A549 (cell line): ENCODE results near the gene SNTG2. TPM values are rescaled to one million over a fixed set of nuclear protein-coding genes. Genes with fewer than 3 reads are reported as not detected.

ENCODE experiments used
- ATAC-seq, 2 experiments: fragments of 200-7000 bp in 1 of 2; fragments of >200 bp in 1 of 2; cut with Nextera tagmentation in 1 of 2; cut with Tn5 transposase in 1 of 2; 3 replicates each; pipeline versions ENCODE4 v1.8.0 to v1.9.1; 2018 to 2020; ENCODE audit warnings: mild to moderate bottlenecking in 1 of 2, moderate library complexity in 1 of 2
- CTCF ChIA-PET: fragments of 300-600 bp; sonication (Branson Sonifier 250); formaldehyde crosslinking; extraction: SDS; loops from one replicate; lab custom pipeline; 2021; ENCODE audit warnings: antibody characterized with exemption, inconsistent platforms; lab: Yijun Ruan, JAX
- POLR2A ChIA-PET: fragments of 350-600 bp; formaldehyde crosslinking; extraction: SDS; loops from one replicate; lab custom pipeline; 2021; ENCODE audit warnings: antibody characterized with exemption, inconsistent platforms; lab: Yijun Ruan, JAX
- DNase-seq, 2 experiments: peaks; one replicate each; pipeline versions ENCODE4 v3.0.0 to v3.0.0-alpha.2; 2011 to 2016; ENCODE audit warnings: low read depth in 1 of 2, low spot score in 1 of 2
- FAIRE-seq: peaks from 2 replicates; lab custom pipeline; 2011; peaks lifted over from hg19 to GRCh38; lab: Jason Lieb, UNC
- H3K27ac ChIP-seq, 2 experiments: fragments of >200 bp; sonication (Bioruptor Twin); formaldehyde crosslinking; 3 replicates each; pipeline ENCODE4 v1.5.1; 2016 to 2017
- H3K4me1 ChIP-seq: fragments of >200 bp; sonication (Bioruptor Twin); formaldehyde crosslinking; 3 replicates; pipeline ENCODE4 v1.6.1; 2016
- H3K4me2 ChIP-seq: fragments of >200 bp; sonication (Bioruptor Twin); formaldehyde crosslinking; 3 replicates; pipeline ENCODE4 v1.6.1; 2016
- H3K4me3 ChIP-seq: fragments of >200 bp; sonication (Bioruptor Twin); formaldehyde crosslinking; 3 replicates; pipeline ENCODE4 v1.5.1; 2016
- H3K9me3 ChIP-seq: fragments of >200 bp; sonication (Bioruptor Twin); formaldehyde crosslinking; 3 replicates; pipeline ENCODE4 v1.6.1; 2016
- BHLHE40 ChIP-seq: IDR thresholded peaks from 2 replicates; pipeline ENCODE4 v1.6.1; 2012; ENCODE audit warnings: low read depth, low read length, inconsistent platforms
- EHF ChIP-seq: fragments of 250-450 bp; sonication (Bioruptor Pico); IDR thresholded peaks from 2 replicates; pipeline ENCODE4 v1.5.0; 2020; ENCODE audit warnings: mild to moderate bottlenecking
- EHMT2 ChIP-seq: fragments of 200-600 bp; sonication (generic); IDR thresholded peaks from 2 replicates; pipeline ENCODE4 v1.6.1; 2016; ENCODE audit warnings: antibody characterized with exemption, low read depth, mild to moderate bottlenecking, moderate library complexity
- FOSL2 ChIP-seq, 2 experiments: fragments of 450-650 bp in 1 of 2; fragments of >200 bp in 1 of 2; sonication (Bioruptor Twin) in 1 of 2; formaldehyde crosslinking; IDR thresholded peaks; 2 replicates each; pipeline versions ENCODE4 v1.5.0 to v1.6.1; 2016 to 2020; ENCODE audit warnings: mild to moderate bottlenecking in 1 of 2, moderate library complexity in 1 of 2
- HDAC2 ChIP-seq: fragments of 200-600 bp; sonication (generic); IDR thresholded peaks from 2 replicates; pipeline ENCODE4 v1.6.1; 2016
- HEYL ChIP-seq: fragments of 250-450 bp; sonication (Bioruptor Pico); IDR thresholded peaks from 2 replicates; pipeline ENCODE4 v1.8.0; 2021; ENCODE audit warnings: mild to moderate bottlenecking, moderate library complexity
- HOXA7 ChIP-seq: fragments of 250-450 bp; sonication (Bioruptor Pico); IDR thresholded peaks from 2 replicates; pipeline ENCODE4 v1.5.0; 2020; ENCODE audit warnings: mild to moderate bottlenecking, moderate library complexity
- HOXB13 ChIP-seq: fragments of 250-450 bp; sonication (Bioruptor Pico); IDR thresholded peaks from 2 replicates; pipeline ENCODE4 v1.5.0; 2020; ENCODE audit warnings: low read depth, mild to moderate bottlenecking, moderate library complexity
- KDM1A ChIP-seq: fragments of 200-600 bp; sonication (generic); IDR thresholded peaks from 2 replicates; pipeline ENCODE4 v1.6.1; 2016; ENCODE audit warnings: low read depth, mild to moderate bottlenecking
- KDM5A ChIP-seq: fragments of 200-600 bp; sonication (generic); IDR thresholded peaks from 2 replicates; pipeline ENCODE4 v1.6.1; 2016; ENCODE audit warnings: antibody characterized with exemption, mild to moderate bottlenecking
- MAFK ChIP-seq: fragments of 450-650 bp; IDR thresholded peaks from 2 replicates; pipeline ENCODE4 v1.6.1; 2014; ENCODE audit not compliant: partially characterized antibody
- NFE2L2 ChIP-seq: fragments of 150-350 bp; conservative IDR thresholded peaks from 2 replicates; pipeline ENCODE4 v1.6.1; 2014; ENCODE audit warnings: low read length
- NPAS2 ChIP-seq: fragments of 250-450 bp; sonication (Bioruptor Pico); IDR thresholded peaks from 2 replicates; pipeline ENCODE4 v1.8.0; 2022; ENCODE audit warnings: mild to moderate bottlenecking, moderate library complexity, borderline replicate concordance
- NR3C1 ChIP-seq: fragments of >200 bp; sonication (Bioruptor Twin); formaldehyde crosslinking; IDR thresholded peaks from 3 replicates; pipeline ENCODE4 v1.6.1; 2017
- POLR2A ChIP-seq: IDR thresholded peaks from 2 replicates; pipeline ENCODE4 v1.6.1; 2012; ENCODE audit warnings: mild to moderate bottlenecking, low read length
- RFX5 ChIP-seq: fragments of 450-650 bp; IDR thresholded peaks from 2 replicates; pipeline ENCODE4 v1.7.1; 2014; ENCODE audit warnings: antibody characterized with exemption, mild to moderate bottlenecking, moderate library complexity
- ZC3H11A ChIP-seq: fragments of 450-650 bp; IDR thresholded peaks from 2 replicates; pipeline ENCODE4 v1.6.1; 2014; ENCODE audit warnings: antibody characterized with exemption, mild to moderate bottlenecking
- WGBS: methylation state at CpG from one replicate; pipeline ENCODE4 v1.1.6; 2017; ENCODE audit errors: missing lambda C conversion rate; 5-methylcytosine and 5-hydroxymethylcytosine counted together
- polyA plus RNA-seq, 4 experiments: library from polyadenylated mRNA; depleted of rRNA in 3 of 4; stranded (reverse); fragments of >200 nt; fragmentation: RNase III in 1 of 4; extraction: RNeasy Plus Mini Kit Qiagen cat#74134 plus additional on column Dnase treatment in 1 of 4; gene quantifications; 2 replicates in 3 of 4; 3 replicates in 1 of 4; pipeline ENCODE4 v1.2.3, GENCODE V29; 2011 to 2017
- TF ChIP-seq, protein P1 (sequence below): fragments of >200 bp; sonication (Bioruptor Twin); formaldehyde crosslinking; IDR thresholded peaks from 2 replicates; pipeline ENCODE4 v1.6.1; 2016
- TF ChIP-seq, protein P2 (sequence below): fragments of >200 bp; sonication (Bioruptor Twin); formaldehyde crosslinking; IDR thresholded peaks from 3 replicates; pipeline ENCODE4 v1.6.1; 2016
- TF ChIP-seq, protein P3 (sequence below): fragments of 200-600 bp; sonication (generic); IDR thresholded peaks from 2 replicates; pipeline ENCODE4 v1.6.1; 2016; ENCODE audit warnings: antibody characterized with exemption, mild to moderate bottlenecking, moderate library complexity
- TF ChIP-seq, protein P4 (sequence below): fragments of 250-450 bp; sonication (Bioruptor Pico); IDR thresholded peaks from 2 replicates; pipeline ENCODE4 v1.5.0; 2021; ENCODE audit warnings: mild to moderate bottlenecking, moderate library complexity, borderline replicate concordance
- TF ChIP-seq, protein P5 (sequence below): fragments of 450-650 bp; IDR thresholded peaks from 2 replicates; pipeline ENCODE4 v1.6.1; 2014; ENCODE audit warnings: antibody characterized with exemption

The SNTG2 gene
- polyA plus RNA-seq, 2 of the 4 experiments (the other 2 are of a cell fraction), result not detected

DNA sequence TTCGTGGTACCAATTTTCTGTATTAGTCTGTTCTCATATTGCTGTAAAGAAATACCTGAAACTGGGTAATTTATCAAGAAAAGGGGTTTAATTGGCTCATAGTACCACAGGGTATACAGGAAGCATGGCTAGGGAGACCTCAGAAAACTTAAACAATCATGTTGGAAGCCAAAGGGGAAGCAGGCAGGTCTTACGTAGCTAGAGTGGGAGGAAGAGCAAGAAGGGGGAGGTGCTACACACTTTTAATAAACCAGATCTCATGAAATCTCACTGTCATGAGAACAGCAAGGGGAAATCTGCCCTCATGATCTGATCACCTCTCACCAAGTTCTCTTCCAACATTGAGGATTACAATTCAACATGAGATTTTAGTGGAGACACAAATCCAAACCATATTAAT lies 235.8 kb downstream of the SNTG2 start:
- POLR2A ChIA-PET, result no interaction called here
- DNase-seq, result no peak
- no peak overlapping the region for H3K27ac ChIP-seq
- no peak for TF ChIP-seq KDM5A
- TF ChIP-seq POLR2A, result no peak
- TF ChIP-seq HOXA7 (CRISPR knock-in tag), result no peak
- TF ChIP-seq BHLHE40, result no peak
- TF ChIP-seq, protein P1, sequence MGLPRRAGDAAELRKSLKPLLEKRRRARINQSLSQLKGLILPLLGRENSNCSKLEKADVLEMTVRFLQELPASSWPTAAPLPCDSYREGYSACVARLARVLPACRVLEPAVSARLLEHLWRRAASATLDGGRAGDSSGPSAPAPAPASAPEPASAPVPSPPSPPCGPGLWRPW, result no peak
- TF ChIP-seq RFX5, result no peak
- TF ChIP-seq MAFK, result no peak
- TF ChIP-seq, protein P2, sequence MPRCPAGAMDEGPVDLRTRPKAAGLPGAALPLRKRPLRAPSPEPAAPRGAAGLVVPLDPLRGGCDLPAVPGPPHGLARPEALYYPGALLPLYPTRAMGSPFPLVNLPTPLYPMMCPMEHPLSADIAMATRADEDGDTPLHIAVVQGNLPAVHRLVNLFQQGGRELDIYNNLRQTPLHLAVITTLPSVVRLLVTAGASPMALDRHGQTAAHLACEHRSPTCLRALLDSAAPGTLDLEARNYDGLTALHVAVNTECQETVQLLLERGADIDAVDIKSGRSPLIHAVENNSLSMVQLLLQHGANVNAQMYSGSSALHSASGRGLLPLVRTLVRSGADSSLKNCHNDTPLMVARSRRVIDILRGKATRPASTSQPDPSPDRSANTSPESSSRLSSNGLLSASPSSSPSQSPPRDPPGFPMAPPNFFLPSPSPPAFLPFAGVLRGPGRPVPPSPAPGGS, result no peak
- TF ChIP-seq NPAS2 (CRISPR knock-in tag), result no peak
- TF ChIP-seq, protein P3, sequence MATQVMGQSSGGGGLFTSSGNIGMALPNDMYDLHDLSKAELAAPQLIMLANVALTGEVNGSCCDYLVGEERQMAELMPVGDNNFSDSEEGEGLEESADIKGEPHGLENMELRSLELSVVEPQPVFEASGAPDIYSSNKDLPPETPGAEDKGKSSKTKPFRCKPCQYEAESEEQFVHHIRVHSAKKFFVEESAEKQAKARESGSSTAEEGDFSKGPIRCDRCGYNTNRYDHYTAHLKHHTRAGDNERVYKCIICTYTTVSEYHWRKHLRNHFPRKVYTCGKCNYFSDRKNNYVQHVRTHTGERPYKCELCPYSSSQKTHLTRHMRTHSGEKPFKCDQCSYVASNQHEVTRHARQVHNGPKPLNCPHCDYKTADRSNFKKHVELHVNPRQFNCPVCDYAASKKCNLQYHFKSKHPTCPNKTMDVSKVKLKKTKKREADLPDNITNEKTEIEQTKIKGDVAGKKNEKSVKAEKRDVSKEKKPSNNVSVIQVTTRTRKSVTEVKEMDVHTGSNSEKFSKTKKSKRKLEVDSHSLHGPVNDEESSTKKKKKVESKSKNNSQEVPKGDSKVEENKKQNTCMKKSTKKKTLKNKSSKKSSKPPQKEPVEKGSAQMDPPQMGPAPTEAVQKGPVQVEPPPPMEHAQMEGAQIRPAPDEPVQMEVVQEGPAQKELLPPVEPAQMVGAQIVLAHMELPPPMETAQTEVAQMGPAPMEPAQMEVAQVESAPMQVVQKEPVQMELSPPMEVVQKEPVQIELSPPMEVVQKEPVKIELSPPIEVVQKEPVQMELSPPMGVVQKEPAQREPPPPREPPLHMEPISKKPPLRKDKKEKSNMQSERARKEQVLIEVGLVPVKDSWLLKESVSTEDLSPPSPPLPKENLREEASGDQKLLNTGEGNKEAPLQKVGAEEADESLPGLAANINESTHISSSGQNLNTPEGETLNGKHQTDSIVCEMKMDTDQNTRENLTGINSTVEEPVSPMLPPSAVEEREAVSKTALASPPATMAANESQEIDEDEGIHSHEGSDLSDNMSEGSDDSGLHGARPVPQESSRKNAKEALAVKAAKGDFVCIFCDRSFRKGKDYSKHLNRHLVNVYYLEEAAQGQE, result no peak
- TF ChIP-seq EHF, result no peak
- TF ChIP-seq ZC3H11A, result no peak
- TF ChIP-seq, protein P4, sequence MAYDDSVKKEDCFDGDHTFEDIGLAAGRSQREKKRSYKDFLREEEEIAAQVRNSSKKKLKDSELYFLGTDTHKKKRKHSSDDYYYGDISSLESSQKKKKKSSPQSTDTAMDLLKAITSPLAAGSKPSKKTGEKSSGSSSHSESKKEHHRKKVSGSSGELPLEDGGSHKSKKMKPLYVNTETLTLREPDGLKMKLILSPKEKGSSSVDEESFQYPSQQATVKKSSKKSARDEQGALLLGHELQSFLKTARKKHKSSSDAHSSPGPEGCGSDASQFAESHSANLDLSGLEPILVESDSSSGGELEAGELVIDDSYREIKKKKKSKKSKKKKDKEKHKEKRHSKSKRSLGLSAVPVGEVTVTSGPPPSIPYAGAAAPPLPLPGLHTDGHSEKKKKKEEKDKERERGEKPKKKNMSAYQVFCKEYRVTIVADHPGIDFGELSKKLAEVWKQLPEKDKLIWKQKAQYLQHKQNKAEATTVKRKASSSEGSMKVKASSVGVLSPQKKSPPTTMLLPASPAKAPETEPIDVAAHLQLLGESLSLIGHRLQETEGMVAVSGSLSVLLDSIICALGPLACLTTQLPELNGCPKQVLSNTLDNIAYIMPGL (CRISPR knock-in tag), result no peak
- no peak for TF ChIP-seq FOSL2 (IDR thresholded peaks at IDR 0.05)
- no peak for TF ChIP-seq FOSL2 (CRISPR knock-in tag; IDR thresholded peaks at IDR 0.05)
- TF ChIP-seq, all 56 proteins: peak for 0
- Histone ChIP-seq H3K4me3 (no peak overlapping the region), H3K9me3 (peaks cover 9% of the 10 kb centered on the region; the same call in 1 of the 3 replicates), H3K4me1 (no peaks in the 10 kb centered on the region), H3K4me2 (no peak overlapping the region)
- FAIRE-seq, result no peak
- ATAC-seq, result no peak
- CTCF ChIA-PET, result no interaction called here
- WGBS, result 12% methylated on average over 2 of the region's 2 CpGs

DNA sequence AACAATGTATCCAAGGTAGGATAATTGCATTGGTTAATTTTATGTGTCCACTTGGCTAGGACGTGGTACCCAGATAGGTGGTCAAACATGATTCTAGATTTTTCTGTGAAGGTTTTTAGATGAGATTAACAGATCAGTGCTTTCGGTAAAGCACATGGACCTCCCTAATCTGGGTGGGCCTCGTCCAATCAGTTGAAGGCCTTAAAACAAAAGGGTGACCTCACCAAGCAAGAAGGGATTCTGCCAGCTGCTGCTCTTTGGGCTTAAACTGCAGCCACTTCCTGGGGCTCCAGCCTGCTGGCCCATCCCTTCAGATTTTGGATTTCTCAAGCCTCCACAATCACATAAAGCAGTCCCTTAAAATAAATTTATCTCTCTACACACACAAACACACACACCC lies 236.5 kb downstream of the SNTG2 start:
- WGBS, result under 1% methylated on average over 3 of the region's 3 CpGs
- TF ChIP-seq HEYL (CRISPR knock-in tag), result no peak
- TF ChIP-seq EHF, result no peak
- TF ChIP-seq NFE2L2, result no peak
- TF ChIP-seq KDM5A, result no peak
- TF ChIP-seq EHMT2, result no peak
- no peak for TF ChIP-seq HDAC2
- TF ChIP-seq FOSL2 (IDR thresholded peaks at IDR 0.05), result no peak
- no peak for TF ChIP-seq FOSL2 (CRISPR knock-in tag; IDR thresholded peaks at IDR 0.05)
- TF ChIP-seq NR3C1, result no peak
- TF ChIP-seq KDM1A, result no peak
- no peak for TF ChIP-seq HOXB13 (CRISPR knock-in tag)
- TF ChIP-seq, protein P5, sequence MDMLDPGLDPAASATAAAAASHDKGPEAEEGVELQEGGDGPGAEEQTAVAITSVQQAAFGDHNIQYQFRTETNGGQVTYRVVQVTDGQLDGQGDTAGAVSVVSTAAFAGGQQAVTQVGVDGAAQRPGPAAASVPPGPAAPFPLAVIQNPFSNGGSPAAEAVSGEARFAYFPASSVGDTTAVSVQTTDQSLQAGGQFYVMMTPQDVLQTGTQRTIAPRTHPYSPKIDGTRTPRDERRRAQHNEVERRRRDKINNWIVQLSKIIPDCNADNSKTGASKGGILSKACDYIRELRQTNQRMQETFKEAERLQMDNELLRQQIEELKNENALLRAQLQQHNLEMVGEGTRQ, result no peak
- TF ChIP-seq, all 56 proteins: peak for 0
- FAIRE-seq, result no peak
- Histone ChIP-seq H3K4me3 (no peak overlapping the region), H3K4me1 (no peaks in the 10 kb centered on the region), H3K27ac (no peak overlapping the region), H3K9me3 (peaks cover 9% of the 10 kb centered on the region; the same call in 1 of the 3 replicates), H3K4me2 (no peak overlapping the region)
- CTCF ChIA-PET, result no interaction called here
- POLR2A ChIA-PET, result no interaction called here
- ATAC-seq, result no peak
- DNase-seq, result no peak
